ENCODE results near the gene GHRHR.

Gene GHRHR

DNA sequence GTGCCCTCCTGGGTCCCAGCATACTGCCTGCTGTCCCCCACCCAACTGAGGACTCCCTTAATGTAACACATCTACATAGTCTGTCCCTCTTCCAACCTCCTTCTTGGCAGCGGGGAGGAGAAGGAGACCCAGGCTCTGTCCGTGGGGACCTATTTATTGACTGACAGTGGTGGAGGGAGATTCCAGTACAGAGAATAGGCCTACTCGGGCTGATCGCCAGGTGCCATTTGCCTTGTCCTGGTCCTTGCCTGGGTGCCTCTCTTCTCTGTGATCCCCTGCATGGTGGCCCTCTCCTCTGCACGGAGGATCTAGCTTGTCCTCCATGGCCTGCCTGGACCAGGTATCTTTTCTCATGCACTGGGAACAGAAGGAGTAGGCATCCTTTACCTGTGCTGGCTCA lies 17.0 kb downstream of the GHRHR start:
- Mint-ChIP-seq H3K27ac (no peak overlapping the region), H3K4me1 (ENCODE audit: low read depth) (peaks cover 3% of the 10 kb centered on the region), H3K4me3 (no peak overlapping the region), H3K9me3 (no peaks in the 10 kb centered on the region), H3K36me3 (ENCODE audit: low read depth) (no peaks in the 10 kb centered on the region), H3K27me3 (peaks cover 32% of the 10 kb centered on the region)

DNA sequence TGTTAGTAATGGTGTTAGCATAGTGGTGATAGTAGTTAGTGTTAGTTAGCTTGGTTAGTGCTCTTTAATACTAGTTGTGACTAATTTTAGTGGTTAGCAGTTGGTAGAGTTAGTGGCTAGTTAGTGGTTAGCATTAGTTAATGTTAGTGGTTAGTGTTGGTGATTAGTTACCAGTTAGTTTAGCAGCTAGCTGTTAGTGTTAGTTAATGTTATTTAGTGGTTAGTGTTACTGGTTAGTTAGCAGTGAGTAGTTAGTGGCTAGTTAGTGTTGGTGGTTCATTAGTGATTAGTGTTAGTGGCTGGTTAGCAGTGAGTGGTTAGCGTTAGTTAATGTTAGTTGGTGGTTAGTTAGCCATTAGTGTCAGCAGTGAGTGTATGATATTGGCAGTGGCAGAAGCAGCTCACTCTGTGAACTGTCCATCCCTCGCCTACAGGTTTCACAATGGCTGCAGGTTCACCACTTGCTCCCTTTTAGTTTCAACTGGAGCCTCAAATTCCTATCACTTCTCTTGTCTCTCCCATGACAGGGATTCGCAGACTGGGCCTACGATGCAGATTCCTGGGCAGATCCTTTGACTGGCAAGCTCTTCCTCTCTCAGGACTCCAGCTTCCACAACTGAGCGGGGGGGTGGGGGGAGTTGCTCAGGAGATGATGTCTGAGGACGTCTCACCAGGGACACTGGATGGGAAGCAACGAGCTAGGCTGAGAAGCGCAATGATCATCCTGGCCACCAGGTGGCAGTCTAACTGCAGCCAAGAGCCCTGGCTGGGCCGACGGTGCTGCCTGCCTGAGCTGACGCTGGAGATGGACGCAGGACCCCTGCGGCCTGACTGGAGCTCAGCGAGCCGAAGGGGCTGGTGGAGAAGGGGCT lies 19.5 kb downstream of the GHRHR start:
- Mint-ChIP-seq H3K27ac (no peak overlapping the region), H3K27me3 (peaks cover 36% of the 10 kb centered on the region), H3K9me3 (no peaks in the 10 kb centered on the region), H3K4me1 (ENCODE audit: low read depth) (peaks cover 3% of the 10 kb centered on the region), H3K4me3 (no peak overlapping the region), H3K36me3 (ENCODE audit: low read depth) (no peaks in the 10 kb centered on the region)

DNA sequence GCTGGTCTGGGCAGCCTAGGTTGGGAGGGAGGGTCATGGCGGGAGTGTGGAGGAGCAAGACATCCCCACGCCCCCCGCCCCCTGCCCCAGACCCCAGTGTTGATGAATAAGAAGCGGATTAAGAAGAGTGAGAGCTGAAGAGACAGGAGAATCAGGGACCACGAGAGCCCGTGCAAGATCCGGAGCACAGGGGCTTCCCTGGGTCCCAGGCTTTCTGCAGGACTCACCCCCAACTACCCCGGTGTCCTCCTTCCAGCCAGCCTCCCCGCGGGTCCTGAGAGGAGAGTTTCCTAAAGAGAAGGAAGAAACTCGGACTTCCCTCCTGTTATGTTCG lies 20.1 kb downstream of the GHRHR start:
- H3K27ac Mint-ChIP-seq, result no peak overlapping the region
- peaks cover 36% of the 10 kb centered on the region for H3K27me3 Mint-ChIP-seq
- no peaks in the 10 kb centered on the region for H3K9me3 Mint-ChIP-seq
- H3K4me1 Mint-ChIP-seq (ENCODE audit: low read depth), result peaks cover 3% of the 10 kb centered on the region
- no peaks in the 10 kb centered on the region for H3K36me3 Mint-ChIP-seq (ENCODE audit: low read depth)
- H3K4me3 Mint-ChIP-seq, result no peak overlapping the region

DNA sequence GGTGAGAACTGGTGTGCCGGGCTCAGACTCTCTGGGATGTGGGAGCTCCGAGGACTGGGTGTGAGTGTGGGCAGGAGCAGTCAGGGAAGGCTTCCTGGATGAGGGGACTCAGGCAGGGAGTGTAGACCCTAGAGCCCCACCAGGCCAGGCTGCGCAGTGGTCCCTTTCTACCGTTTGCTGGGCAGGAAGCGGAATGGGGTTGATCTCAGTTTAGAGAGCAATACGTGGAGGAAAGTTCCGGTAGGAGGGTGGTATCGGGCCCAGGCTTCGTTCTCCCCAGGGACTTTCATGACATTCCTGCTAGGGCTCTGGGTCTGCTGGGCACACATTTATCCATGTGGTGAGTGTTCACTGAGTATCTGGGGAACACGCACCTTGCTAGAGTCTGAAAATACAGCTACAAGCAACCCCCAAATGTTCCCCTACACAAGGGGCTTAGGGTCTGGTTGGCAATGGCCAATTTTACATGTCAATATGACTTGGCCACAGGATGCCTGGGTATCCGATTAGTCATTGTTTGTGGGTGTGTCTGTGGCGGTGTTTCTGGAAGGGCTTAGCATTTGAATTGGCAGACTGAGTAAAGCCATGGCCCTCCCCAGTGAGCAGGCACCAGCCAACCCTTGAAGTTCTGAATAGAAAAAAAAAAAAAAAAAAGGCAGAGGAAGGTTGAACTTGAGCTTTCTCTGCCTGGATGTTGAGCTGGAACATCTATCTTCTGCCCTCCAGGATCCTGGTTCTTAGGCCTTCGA lies 20.8 kb downstream of the GHRHR start:
- no peak overlapping the region for H3K27ac Mint-ChIP-seq
- peaks cover 31% of the 10 kb centered on the region for H3K27me3 Mint-ChIP-seq
- no peaks in the 10 kb centered on the region for H3K9me3 Mint-ChIP-seq
- H3K36me3 Mint-ChIP-seq (ENCODE audit: low read depth), result no peaks in the 10 kb centered on the region
- no peak overlapping the region for H3K4me3 Mint-ChIP-seq
- peaks cover 3% of the 10 kb centered on the region for H3K4me1 Mint-ChIP-seq (ENCODE audit: low read depth)

DNA sequence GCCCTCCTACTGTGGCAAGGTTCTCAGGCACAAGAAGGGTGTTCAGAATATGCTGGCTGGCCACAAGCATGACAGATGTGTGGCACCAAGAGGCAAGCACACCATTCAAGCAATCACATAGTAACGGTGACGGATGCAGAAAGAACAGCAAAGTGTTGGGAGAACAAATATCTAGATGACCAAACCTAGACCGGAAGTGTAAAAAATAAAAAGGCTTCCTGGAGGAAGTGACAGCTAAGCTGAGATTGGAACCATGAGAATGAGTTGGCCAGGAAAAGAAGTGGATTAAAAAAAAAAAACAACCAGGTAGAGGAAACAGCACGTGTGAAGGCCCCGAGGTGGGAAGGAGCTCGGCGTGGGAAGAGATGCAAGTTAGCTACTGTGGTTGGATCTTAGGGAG lies 22.0 kb downstream of the GHRHR start:
- no peak overlapping the region for H3K27ac Mint-ChIP-seq
- H3K4me3 Mint-ChIP-seq, result no peak overlapping the region
- H3K36me3 Mint-ChIP-seq (ENCODE audit: low read depth), result no peaks in the 10 kb centered on the region
- peaks cover 3% of the 10 kb centered on the region for H3K4me1 Mint-ChIP-seq (ENCODE audit: low read depth)
- H3K9me3 Mint-ChIP-seq, result no peaks in the 10 kb centered on the region
- H3K27me3 Mint-ChIP-seq, result peaks cover 23% of the 10 kb centered on the region

DNA sequence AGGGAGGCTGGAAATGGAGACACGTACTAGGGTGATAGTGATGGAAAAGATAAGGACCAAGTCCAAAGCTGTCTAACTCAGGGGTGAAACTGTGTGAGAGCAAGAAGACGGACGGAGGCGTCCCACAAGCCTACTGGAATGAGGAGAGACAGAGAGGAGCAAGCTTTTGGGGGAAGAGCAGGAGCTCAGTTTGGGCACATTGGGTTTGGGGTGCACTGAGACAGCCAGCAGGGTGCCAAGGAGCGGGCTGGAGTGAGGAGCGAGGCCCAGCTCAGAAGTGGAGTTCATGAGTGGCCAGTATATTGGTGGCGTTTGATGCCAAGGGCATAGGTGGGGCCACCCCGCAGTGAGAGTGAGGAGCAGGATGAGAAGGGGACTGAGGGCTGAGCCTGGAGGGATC lies 22.6 kb downstream of the GHRHR start:
- peaks cover 23% of the 10 kb centered on the region for H3K27me3 Mint-ChIP-seq
- no peaks in the 10 kb centered on the region for H3K9me3 Mint-ChIP-seq
- no peaks in the 10 kb centered on the region for H3K36me3 Mint-ChIP-seq (ENCODE audit: low read depth)
- no peak overlapping the region for H3K27ac Mint-ChIP-seq
- peaks cover 3% of the 10 kb centered on the region for H3K4me1 Mint-ChIP-seq (ENCODE audit: low read depth)
- no peak overlapping the region for H3K4me3 Mint-ChIP-seq

DNA sequence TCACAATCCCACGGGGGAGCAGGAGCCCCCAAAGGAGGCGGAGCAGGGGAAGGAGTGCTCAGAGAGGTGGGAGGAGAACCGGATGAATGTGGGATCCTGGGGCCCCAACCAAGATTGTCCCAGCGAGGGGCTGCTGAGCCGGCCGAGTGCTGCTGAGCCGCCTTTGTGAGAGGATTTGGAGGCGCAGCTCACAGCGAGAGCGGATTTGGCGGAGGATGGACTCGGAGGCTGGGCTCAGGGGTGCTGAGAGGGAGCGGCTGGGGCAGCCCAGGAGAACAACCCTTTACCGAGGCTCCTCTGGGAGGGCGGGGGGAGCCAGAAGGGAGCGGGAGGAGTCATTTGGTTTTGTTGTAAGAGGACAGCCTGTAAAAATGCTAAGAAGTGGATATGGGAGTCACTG lies 23.0 kb downstream of the GHRHR start:
- Mint-ChIP-seq H3K27ac (no peak overlapping the region), H3K9me3 (no peaks in the 10 kb centered on the region), H3K4me1 (ENCODE audit: low read depth) (peaks cover 3% of the 10 kb centered on the region), H3K27me3 (peaks cover 23% of the 10 kb centered on the region), H3K4me3 (no peak overlapping the region), H3K36me3 (ENCODE audit: low read depth) (no peaks in the 10 kb centered on the region)

DNA sequence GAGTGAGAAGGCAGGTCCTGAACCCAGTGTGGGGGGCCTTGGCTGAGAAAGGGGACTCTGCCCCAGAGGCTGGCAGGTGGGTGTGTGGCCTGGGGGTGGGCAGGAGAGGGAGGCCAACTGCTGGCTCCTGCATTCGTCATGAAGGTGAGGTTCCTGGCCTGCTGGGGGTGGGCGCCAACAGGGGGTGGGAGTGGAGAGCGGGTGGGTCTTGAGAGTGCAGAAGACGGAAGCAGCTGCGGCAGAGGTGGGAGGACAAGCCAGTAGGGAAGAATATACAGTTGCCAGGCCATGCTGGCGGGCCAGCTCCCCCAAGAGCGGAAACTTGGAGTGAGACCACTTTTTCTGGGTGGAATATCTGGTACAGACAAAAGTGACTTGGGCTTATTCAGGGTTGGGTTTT lies 23.4 kb downstream of the GHRHR start:
- Mint-ChIP-seq H3K4me3 (no peak overlapping the region), H3K4me1 (ENCODE audit: low read depth) (peaks cover 3% of the 10 kb centered on the region), H3K27ac (no peak overlapping the region), H3K9me3 (no peaks in the 10 kb centered on the region), H3K27me3 (peaks cover 23% of the 10 kb centered on the region), H3K36me3 (ENCODE audit: low read depth) (no peaks in the 10 kb centered on the region)

DNA sequence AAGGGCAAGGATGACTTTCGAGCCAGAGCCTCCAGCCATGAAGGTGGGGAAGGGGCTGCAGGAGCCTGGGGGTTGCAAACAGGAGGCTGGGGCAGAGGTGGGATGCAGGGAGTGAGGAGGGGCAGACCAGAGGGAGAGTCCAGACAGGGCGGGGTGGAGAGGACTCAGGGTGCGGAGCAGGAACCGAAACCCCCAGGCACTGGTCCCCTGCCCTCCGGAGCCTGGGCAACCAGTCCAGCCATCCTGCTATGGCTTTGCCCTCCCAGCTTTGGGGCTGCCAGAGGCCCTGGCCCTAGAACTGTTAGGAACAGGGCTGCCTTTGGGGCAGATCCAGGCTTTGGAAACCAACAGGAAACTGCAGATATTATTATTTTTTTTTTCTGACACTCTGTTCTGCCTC lies 24.2 kb downstream of the GHRHR start:
- Mint-ChIP-seq H3K27me3 (peaks cover 22% of the 10 kb centered on the region), H3K27ac (no peak overlapping the region), H3K9me3 (no peaks in the 10 kb centered on the region), H3K4me3 (no peak overlapping the region), H3K36me3 (ENCODE audit: low read depth) (no peaks in the 10 kb centered on the region), H3K4me1 (ENCODE audit: low read depth) (peaks cover 3% of the 10 kb centered on the region)

DNA sequence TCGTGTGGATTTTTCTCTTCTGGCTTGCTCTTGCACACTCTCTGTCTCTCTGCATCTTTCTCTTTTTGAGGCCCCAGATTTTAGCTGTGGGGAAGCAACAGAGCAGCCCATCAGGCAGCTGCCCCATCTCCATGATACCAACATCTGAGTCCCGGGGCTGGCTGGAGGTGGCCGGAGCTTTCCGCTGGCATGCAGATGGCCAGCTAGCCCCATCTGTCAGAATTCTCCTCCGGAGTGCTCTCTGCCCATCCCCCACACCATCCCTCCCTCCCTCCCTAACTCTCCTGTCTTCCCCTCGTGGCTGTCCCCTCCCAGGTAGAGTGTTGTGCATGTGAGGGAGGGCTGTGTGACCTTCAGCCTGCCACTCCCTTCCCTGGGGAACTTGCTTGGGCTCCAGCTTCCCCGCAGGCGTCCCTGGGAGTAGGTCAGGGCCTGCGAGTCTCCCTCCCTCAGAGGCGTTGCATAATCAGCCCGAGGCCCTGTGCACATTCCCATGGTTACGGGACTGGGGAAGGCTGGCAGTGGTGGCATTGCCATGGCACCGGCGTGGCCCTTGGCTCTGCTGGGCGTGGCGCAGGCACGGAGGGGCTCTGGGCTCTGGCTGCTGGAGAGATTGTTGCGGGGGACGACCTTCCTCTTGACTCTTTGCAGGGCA lies 24.7 kb downstream of the GHRHR start:
- no peak overlapping the region for H3K27ac Mint-ChIP-seq

DNA sequence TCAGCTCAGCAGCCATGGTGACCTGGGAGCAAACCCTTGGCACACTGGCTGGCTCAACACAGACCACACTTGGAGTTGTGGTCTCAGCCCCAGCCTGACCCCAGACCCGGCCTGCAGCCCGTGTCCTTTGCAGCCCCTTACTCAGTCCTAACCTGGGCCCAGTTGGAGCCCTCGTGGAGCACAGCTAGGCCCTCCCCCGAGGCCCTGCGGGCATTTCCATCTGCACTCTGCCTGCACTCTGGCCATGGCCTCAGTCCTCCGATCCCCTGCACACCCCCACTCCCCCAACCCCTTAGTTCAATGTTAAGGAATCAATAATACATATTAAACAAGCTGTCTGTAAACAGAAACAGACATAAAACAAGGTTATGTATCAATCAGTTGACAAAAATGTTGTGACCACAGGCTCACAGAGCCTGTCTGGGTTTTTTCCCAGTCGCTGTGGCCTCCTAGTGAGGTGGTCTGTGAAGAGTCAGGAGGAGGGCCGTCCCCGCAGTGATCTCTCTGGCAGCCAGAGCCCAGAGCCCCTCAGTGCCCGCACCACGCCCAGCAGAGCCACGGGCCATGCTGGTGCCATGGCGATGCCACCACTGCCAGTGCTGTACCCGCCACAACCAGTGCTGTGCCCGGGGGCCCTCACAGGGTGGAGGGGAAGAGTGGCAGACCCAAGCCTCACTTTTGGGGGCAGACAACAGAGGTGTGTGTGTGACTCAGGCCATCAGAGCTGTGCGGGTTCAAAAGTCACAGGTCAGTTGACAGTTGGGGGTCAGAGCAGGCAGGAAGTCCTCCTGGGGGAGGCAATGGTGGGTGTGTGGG lies 25.5 kb downstream of the GHRHR start:
- no peak overlapping the region for H3K4me3 Mint-ChIP-seq
- no peaks in the 10 kb centered on the region for H3K36me3 Mint-ChIP-seq (ENCODE audit: low read depth)
- H3K27me3 Mint-ChIP-seq, result peaks cover 11% of the 10 kb centered on the region
- H3K9me3 Mint-ChIP-seq, result no peaks in the 10 kb centered on the region
- no peaks in the 10 kb centered on the region for H3K4me1 Mint-ChIP-seq (ENCODE audit: low read depth)
- no peak overlapping the region for H3K27ac Mint-ChIP-seq

More for the DNA sequence above, 24.7 kb downstream of the GHRHR start:
- Mint-ChIP-seq H3K27me3 (peaks cover 16% of the 10 kb centered on the region), H3K4me3 (no peak overlapping the region), H3K36me3 (ENCODE audit: low read depth) (no peaks in the 10 kb centered on the region), H3K4me1 (ENCODE audit: low read depth) (peaks cover 3% of the 10 kb centered on the region), H3K9me3 (no peaks in the 10 kb centered on the region)

DNA sequence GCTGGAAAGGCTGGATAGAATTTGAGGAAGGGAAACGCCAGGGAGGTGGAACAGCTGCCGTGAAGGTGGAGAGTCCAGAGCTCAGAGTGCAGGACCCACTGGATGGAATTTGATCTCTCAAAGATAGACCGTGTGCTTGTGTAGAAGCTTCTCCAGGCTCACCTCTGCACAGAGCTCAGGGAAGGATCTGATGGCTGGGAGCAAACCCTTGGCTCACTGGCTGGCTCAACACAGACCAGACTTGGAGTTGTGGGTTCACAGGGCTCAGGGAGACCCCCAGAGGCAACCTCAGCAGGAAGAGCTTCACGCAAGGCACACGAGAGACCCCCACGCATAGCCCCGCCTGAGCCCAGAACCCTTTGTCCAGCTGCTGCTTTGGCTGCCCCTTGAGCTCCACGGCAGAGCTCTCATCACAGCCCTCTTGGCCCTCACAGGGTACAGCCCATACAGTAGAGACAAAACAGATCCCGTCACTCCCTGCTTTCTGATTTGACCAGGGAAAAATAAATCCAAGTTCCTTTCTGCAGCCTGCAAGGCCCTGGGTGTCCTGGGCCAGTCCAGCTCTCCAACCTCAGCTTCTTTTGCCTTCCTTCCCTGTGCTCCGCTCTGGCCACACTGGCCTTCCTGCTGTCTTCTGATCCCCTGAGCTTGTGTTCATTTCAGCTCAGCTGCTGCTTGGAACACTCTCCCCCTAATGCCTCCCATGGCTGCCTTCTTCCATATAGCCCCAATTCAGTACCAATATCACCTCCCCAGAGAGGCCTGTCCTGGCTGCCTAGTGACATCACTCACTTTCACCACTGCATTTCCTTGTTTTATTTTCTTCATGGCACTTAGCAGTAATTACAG lies 26.3 kb downstream of the GHRHR start:
- Mint-ChIP-seq H3K36me3 (ENCODE audit: low read depth) (no peaks in the 10 kb centered on the region), H3K27me3 (peaks cover 9% of the 10 kb centered on the region), H3K4me3 (no peak overlapping the region), H3K27ac (no peak overlapping the region), H3K4me1 (ENCODE audit: low read depth) (no peaks in the 10 kb centered on the region), H3K9me3 (no peaks in the 10 kb centered on the region)

DNA sequence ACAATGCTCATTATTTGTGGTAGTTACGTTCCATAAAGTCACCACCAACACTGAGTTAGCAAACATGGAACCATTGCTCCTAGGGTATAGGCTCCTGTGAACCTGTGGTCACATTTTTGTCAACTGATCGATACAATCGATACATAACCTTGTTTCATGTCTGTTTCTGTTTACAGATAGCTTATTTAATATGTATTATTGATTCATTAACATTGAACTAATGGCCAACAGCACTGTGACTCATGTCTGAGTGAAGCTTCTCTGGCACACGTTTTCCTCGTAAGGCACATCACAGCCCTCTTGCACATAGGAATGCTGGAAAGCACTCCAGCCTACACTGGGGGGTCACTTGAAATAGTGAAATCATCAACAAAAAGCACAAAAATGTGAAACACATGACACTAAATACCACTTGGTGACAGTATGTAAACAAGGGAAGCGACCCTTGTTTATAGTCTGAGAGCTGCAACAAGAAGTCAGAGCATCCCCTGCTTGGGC lies 27.0 kb downstream of the GHRHR start:
- no peak overlapping the region for H3K4me3 Mint-ChIP-seq
- H3K27ac Mint-ChIP-seq, result no peak overlapping the region
- H3K36me3 Mint-ChIP-seq (ENCODE audit: low read depth), result no peaks in the 10 kb centered on the region
- peaks cover 7% of the 10 kb centered on the region for H3K27me3 Mint-ChIP-seq
- H3K9me3 Mint-ChIP-seq, result no peaks in the 10 kb centered on the region
- no peaks in the 10 kb centered on the region for H3K4me1 Mint-ChIP-seq (ENCODE audit: low read depth)

DNA sequence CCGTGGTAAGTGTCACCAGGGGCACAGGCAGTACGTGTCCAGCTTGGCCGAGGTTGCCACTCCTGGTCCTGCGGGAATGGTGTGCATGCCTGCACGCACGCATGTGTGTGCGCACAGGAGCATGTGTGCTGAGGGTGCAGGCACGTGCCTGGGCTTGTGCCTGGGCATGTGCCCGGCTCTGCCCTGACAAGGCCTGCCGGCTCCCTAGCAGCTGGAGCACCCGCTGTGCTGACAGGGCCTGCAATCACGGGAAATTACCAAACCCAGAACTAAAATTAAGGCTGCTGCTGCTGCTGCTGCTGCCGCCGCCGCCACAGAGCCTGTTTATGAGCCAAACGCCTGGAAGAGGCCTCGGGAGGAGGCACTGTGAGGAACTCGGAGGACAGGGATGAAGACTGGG lies 28.7 kb downstream of the GHRHR start:
- H3K9me3 Mint-ChIP-seq, result no peaks in the 10 kb centered on the region
- no peaks in the 10 kb centered on the region for H3K4me1 Mint-ChIP-seq (ENCODE audit: low read depth)
- no peak overlapping the region for H3K27ac Mint-ChIP-seq
- no peak overlapping the region for H3K4me3 Mint-ChIP-seq
- no peaks in the 10 kb centered on the region for H3K27me3 Mint-ChIP-seq
- H3K36me3 Mint-ChIP-seq (ENCODE audit: low read depth), result no peaks in the 10 kb centered on the region

All from stimulated activated naive CD8-positive, alpha-beta T cell treated with anti-CD3 and anti-CD28 coated beads, Interleukin-15, Interleukin-2, amounts not matched to agents 100 ng/mL and 50 ng/mL, for 24 hours (primary cell).